Measurements from ENCODE around the gene FBXL15. TPM values are rescaled to one million over a fixed set of nuclear protein-coding genes. Genes with fewer than 3 reads are reported as not detected.

The FBXL15 gene
- total and polyA plus RNA-seq, 11 donors: 6.6 to 20.0 (median 10.2) TPM

GRCh38 chr10:102433619-102434046, 13.0 kb downstream of the FBXL15 start:
- ATAC-seq (no peak), DNase-seq (no peak)
- intact Hi-C loops (cut with DNase I): loop anchor here in 1 of 10 donors (2.0 kb wide), 1 partner anchor 69 kb away; the partner anchor contains the start of genes ACTR1A and SUFU
- no peaks in the 10 kb centered on the region for H3K36me3 ChIP-seq
- no peak for TF ChIP-seq POLR2A (IDR thresholded peaks at IDR 0.05)
- TF ChIP-seq CTCF (IDR thresholded peaks at IDR 0.05): no peak
- H3K27ac ChIP-seq: peak overlapping the region in 1 of 12 donors; percentile 89
- peak overlapping the region in 1 of 12 donors; percentile 96 for H3K4me3 ChIP-seq
- peaks cover 0 to 64% (median 12%) of the 10 kb centered on the region in 12 donors for H3K4me1 ChIP-seq
- no peaks in the 10 kb centered on the region for H3K9me3 ChIP-seq
- peaks cover 0 to 12% (median 0%) of the 10 kb centered on the region in 9 donors for H3K27me3 ChIP-seq
- 53 to 60% (median 54%) methylated on average over 5 of the region's 5 CpGs for WGBS, 4 donors

DNA sequence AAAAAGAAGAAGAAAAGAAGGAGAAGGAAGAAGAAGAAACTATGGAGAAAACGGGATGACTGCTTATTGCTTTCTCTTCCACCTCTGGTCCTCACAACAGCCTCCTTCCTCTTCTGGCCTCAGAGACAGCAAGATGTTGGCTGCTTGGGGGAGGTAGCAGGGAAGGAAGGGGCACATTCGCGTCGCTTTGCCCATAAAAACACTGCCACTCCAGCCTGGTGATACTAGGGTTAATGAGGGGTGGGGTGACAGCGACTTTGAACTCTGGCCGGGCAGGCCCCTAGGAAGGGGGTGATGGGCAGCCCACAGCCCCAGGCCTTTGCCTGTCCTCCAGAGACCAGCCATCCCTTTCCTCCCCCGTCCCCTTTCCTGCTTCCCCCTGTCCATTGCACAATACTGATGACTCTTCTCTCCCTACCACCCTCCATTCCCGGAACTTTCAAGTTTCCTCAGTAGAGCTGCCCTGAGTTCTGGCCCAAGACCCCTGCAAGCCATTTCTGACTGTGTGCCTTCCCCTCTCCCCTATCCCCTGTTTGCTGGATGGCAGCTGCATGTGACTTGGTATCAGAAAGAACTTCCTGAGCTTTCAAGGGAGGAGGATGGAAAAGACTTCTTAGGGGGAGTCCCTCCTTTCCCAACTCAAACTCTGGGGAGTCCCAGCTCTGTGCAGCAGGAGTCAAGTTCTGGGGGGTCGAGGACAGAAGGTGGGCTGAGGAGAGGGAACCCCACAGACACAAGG, 13.9 kb downstream of the FBXL15 start:
- H3K4me1 ChIP-seq: peaks cover 0 to 64% (median 12%) of the 10 kb centered on the region in 12 donors
- no peak for DNase-seq
- peak in 1 of 4 donors; percentile 30 for ATAC-seq
- 18 to 28% (median 26%) methylated on average over 9 of the region's 9 CpGs for WGBS, 4 donors
- intact Hi-C loops (cut with DNase I): no loop called here
- H3K27me3 ChIP-seq: peaks cover 0 to 12% (median 0%) of the 10 kb centered on the region in 9 donors
- no peaks in the 10 kb centered on the region for H3K9me3 ChIP-seq
- H3K4me3 ChIP-seq: peak overlapping the region in 1 of 12 donors; percentile 57
- no peaks in the 10 kb centered on the region for H3K36me3 ChIP-seq
- no peak for TF ChIP-seq CTCF (IDR thresholded peaks at IDR 0.05)
- no peak for TF ChIP-seq POLR2A (IDR thresholded peaks at IDR 0.05)
- peak overlapping the region in 4 of 12 donors; percentile 6 to 89 (median 33) for H3K27ac ChIP-seq

DNA sequence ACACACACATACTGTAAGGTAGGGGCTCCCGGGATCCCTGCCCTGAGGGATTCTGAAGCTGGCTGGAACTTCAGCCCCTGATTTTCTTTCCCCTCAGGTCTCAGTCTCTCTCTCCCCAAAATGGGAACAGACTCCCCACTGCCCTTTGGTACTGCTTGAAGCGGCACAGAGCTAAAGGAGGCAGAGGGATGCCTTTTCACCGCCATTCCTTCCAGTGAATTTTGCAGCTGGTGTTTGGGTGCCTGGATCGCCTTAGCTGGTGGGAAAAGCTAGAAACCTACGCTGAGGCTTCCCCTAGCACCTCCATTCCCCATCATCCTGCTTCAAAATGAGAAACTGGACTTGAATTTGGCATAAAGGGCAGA, 14.5 kb downstream of the FBXL15 start:
- Histone ChIP-seq H3K36me3 (no peaks in the 10 kb centered on the region), H3K27me3 (peaks cover 0 to 12% (median 0%) of the 10 kb centered on the region in 9 donors), H3K4me1 (peaks cover 0 to 64% (median 12%) of the 10 kb centered on the region in 12 donors), H3K4me3 (peak overlapping the region in 5 of 12 donors; percentile 0 to 57 (median 37)), H3K9me3 (no peaks in the 10 kb centered on the region), H3K27ac (peak overlapping the region in 4 of 12 donors; percentile 6 to 89 (median 33))
- TF ChIP-seq POLR2A (IDR thresholded peaks at IDR 0.05): no peak
- no peak for TF ChIP-seq CTCF (IDR thresholded peaks at IDR 0.05)
- intact Hi-C loops (cut with DNase I): no loop called here
- no peak for DNase-seq
- WGBS, 4 donors: 29 to 45% (median 35%) methylated on average over 5 of the region's 5 CpGs
- ATAC-seq: no peak

DNA sequence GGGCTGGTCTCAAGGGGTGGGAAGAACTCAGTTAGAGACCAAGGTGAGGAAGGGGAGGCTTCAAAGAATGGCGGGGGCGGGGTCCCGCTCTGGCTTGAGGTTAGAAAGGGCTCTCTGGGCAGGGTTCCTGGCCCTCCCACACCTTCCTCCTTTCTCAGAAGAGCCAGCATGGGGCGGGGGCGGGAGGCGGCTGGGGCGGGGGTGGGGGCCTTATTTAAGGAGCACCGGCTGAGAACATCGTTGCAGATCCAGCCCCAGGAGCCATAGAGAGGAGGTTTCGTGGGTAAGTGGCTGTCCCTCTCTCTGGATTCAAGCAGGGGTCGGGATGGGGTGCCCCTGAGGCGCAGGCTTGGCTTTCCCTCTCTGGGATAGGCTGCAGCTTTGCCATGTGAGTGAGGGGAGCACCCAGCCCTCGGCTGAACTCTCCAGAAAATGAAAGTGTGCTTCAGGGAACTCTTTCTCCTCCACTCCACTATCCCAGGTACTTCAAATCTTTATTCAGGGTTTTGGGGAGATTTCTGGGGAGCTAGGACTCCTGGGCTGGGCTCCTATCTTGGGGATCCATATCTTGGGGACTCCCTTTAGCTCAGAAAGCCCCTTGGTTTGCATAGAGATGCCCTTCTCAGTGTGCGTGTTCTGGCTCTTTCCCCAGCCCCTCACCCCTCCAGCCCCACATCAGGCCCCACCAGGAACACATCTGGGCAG, 15.0 kb downstream of the FBXL15 start:
- peaks cover 0 to 12% (median 0%) of the 10 kb centered on the region in 9 donors for H3K27me3 ChIP-seq
- 10 to 22% (median 15%) methylated on average over 8 to 14 of the region's 14 CpGs for WGBS, 4 donors
- peak overlapping the region in 4 of 12 donors; percentile 6 to 89 (median 33) for H3K27ac ChIP-seq
- intact Hi-C loops (cut with DNase I): no loop called here
- H3K4me1 ChIP-seq: peaks cover 0 to 64% (median 12%) of the 10 kb centered on the region in 12 donors
- DNase-seq (no peak), ATAC-seq (no peak)
- no peaks in the 10 kb centered on the region for H3K9me3 ChIP-seq
- H3K36me3 ChIP-seq: no peaks in the 10 kb centered on the region
- H3K4me3 ChIP-seq: peak overlapping the region in 8 of 12 donors; percentile 0 to 57 (median 32)
- no peak for TF ChIP-seq POLR2A (IDR thresholded peaks at IDR 0.05)
- TF ChIP-seq CTCF (IDR thresholded peaks at IDR 0.05): no peak

Measured in heart left ventricle (tissue), 16 donors.